Urothelium cell line (cell line): Measurements from ENCODE around the gene C1QTNF7.

Experiments
- DNase-seq: peaks from one replicate; pipeline ENCODE4 v3.0.0; 2011; ENCODE audit warnings: low spot score, mixed read lengths
- FAIRE-seq: peaks from 2 replicates; lab custom pipeline; 2011; peaks lifted over from hg19 to GRCh38; lab: Jason Lieb, UNC

The C1QTNF7 gene

DNA sequence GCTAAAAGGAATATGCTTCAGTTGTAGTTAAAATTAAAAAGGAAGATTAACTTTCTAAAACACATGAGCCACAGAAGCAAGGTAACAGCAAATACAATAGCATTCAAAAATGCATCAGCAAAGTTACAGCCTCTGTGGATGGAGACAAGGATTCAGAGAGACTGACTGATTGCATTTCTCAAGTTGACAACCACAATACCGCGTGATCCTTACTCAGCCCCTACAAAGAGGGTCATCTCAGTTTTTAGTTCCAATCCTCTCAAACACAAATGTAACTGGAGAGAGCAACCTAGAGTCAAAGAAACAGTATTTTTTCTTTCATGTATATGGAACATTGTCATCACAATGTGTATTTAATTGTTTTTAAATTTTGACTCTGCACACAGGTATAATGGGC is 14.2 kb upstream of the C1QTNF7 start:
- FAIRE-seq (no peak), DNase-seq (no peak)

DNA sequence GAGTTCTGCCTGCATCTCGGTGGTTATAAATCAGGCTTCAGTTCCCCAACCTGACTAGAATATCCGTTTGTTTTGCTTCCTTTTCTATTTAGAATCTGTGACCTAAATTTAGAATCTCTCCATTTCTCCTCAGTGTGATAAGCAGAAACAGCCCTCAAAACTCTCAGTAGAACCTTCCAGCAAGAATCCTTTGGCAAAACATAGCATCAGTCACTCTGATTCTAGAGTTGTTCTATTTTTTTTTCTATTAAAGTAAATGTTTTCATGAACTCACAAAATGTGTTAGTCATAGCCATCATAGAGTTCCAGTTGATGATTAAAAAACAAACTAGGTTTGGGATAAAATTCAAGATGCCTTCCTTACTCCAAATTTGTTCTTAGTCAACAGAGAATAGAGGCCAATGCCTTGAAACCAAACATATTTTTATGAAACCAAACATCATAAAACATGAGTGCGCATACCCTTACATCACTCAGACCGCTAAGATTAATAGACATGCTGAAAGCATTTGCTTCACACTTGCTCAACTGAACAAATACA is 13.2 kb upstream of the C1QTNF7 start:
- FAIRE-seq (no peak), DNase-seq (no peak)

DNA sequence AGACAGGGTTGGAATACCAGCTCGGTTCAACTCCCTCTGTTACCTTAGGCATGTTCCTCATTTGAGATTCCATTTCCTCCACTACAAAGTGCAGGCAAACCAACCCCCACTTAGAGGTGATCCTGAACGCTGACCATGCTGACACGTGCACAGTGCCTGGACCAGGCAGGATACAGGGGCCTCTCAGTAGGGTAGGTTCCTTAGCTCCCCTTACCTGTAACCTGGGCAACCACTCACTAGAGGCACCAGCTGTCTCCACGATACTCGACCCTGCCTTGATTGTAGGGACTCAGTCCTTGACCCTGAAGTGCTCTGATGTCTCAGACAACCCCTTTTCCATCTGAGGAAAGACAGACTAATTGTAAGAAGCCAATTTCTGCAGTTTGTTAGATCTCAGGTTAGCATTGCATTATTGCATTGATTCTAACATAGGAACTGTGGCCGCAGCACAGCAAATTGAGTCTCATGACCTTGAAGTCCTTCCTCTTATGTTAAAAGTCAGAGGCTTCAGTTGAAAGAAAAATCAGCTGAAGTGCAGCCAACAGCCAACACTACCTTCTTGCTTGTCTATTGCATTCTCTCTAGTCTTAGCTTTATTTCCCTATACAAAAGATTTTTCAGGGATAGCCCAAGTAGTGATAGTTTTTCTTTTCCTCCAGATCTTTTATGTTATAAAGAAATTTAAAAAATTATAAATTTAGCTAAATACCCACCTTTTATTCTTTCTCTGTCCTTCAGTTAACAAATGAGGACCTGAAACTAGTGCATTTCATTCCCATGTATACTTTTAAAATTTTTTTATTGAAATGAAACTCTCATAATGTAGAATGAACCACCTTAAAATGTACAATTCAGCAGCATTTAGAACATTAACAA is 11.2 kb upstream of the C1QTNF7 start:
- DNase-seq (no peak), FAIRE-seq (no peak)

DNA sequence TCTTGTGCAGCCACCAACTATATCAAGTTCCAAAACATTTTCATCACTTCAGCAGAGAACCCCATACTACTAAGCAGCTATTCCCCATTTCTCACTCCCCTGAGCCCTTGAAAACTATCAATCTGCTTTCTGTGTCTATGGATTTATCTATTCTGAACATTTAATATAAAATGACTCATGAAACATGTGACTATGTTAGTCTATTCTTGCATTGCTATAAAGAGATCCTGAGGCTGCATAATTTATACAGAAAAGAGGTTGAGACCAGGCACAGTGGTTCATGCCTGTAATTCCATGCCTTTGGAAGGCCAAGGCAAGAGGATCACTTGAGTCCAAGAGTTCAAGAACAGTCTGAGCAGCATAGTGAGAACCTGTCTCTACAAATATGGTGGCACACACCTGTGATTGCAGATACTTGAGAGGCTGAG is 10.6 kb upstream of the C1QTNF7 start:
- DNase-seq: no peak
- FAIRE-seq: no peak

DNA sequence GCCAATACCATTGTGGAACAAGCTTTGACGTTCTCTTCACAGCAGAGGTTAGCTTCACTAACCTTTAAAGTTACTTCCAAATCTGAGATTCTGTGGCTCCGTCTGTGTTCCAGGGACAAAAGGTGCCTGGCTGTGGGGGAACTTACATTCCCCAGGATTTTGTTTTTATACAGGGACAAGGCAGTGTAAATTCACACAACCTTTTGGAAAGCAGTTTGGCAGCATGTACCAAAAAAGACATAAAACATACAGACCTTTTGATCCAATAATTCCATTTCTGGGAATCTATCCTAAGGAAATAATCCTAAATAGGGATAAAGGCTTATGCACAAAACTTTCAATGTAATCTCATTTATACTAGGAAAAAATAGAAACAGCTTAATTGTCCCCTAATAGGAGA is 8.9 kb upstream of the C1QTNF7 start:
- DNase-seq (no peak), FAIRE-seq (no peak)

DNA sequence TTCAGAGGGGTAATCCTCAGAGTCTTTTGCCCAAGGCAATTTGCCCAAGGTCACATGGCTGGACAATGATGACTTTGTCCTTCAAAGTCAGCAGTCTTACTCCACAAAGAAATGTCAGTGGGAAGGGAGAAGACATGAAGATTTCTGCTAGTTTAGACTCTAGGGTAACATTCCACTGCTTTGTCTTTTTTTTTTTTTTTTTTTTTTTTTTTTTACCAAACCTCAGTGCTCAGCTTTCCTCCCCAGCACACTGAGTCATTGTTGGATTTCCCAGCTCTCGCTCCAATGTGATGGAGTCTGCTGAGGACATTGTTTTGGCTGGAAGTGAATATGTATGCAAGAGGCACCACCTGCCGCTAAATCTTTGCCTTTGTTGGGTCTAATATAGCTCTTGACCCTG is 7.2 kb upstream of the C1QTNF7 start:
- DNase-seq (peak; percentile 38), FAIRE-seq (no peak)

DNA sequence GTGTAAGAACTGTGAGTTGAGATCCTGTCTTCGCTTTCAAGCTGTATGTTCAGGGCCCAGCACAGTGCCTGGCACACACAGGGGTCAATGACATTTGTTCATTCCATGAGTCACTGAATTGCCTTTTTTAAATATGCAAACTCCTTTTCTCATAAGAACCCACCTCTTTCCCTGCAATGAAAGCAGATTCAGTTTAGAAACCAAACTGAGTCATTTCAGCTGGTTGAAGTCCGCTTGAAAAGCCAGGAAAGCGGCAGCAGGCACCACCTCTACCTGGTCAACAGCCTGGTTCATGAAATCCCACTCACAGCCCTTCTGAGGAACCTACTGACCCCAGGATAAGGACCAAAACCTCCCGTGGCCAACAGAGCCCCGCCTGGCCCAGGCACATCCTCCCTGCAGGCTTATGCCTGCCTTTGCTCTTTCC is 4.5 kb upstream of the C1QTNF7 start:
- no peak for DNase-seq
- no peak for FAIRE-seq

DNA sequence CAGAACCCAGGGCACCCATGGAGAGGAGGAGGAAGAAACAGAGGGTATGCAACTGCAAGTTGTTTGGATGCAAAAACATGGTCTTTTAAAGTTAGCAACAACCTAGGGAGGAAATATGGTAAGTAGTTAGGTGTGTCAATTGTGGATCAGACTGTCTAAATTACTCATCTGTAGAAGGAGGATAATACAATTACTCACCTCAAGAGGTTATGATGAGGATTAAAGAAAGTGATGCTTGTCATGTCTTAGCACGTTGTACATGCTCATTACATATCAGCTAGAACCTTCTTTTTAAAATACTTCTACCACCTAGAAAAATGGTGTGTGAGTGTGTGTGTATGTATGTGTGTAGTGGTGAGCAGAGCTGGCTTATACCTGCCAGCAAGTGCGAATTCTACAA is 2.3 kb upstream of the C1QTNF7 start:
- FAIRE-seq (no peak), DNase-seq (no peak)

DNA sequence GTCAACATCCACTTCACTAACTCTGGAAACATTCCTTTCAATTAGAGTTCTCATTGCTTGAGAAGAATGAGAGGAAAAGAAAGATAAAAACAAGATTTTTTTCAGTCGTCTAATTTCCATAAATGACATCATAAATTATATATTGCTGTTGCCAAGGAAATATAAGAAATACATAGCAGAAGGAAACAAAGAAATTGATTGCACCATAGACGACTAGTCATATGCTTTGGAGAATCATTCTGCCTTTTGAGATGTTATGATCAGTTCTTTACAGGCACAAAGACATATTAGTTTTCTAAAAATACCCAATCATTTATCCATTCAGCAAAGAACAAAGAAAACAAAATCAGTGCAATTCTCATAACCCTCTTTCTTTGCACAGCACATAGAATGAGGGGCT is 672 bp upstream of the C1QTNF7 start:
- DNase-seq: no peak
- no peak for FAIRE-seq

DNA sequence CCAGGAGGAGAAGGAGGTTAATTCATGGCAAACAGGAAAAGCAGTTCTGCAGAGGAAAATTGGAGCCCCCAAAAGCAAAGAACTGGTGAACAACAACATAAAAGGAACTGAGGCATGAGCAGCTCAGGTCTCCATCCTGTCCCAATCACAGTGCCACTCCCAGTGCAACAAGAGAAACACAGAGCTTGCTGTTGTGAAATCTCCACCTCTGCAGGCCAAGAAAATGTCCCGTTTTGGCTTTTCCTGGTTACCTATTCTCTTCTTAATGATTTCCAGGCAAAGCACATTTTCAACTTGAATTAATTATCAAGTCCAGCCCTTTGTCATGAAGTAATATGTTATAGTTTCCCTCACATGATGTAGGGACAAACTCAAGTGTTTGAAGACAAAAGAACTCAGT is 778 bp downstream of the C1QTNF7 start:
- FAIRE-seq (no peak), DNase-seq (no peak)

DNA sequence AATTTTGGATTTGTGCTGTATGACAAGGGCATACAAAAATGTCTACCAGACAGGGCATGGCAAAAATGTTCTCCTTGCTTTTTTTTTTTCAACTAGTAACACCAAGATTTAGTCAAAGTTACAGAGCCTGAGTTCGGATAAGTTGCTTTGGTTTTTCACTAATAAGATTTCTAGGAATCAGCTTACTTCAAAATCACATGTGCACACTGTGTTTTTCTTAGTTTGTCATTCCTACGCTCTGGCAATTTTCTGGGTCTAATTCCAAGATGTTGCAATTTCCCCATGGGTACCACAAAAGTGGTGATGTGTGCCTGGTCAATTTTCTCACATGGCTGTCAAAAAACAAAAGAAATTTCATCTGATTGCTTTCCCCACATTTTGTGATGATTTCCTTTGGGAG is 6.3 kb downstream of the C1QTNF7 start:
- DNase-seq (no peak), FAIRE-seq (no peak)

DNA sequence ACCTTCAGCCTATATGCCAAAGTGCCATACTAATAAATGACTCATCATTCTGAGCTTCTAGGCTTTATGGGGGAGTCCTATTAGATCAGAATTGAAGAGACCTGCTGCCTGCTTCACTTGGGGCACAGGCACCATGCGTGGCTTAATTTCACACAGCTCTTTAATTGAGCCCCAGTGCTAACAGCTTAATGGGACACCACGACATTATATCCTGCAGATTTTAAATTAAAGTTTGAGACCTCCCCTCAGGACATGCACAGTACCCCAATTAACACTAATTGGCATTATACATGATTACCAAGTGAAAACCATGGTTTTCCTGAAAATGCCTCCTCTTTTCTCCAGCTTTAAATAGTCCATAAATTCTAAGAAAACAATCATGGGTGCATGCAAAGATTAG is 6.8 kb downstream of the C1QTNF7 start:
- FAIRE-seq: no peak
- no peak for DNase-seq

DNA sequence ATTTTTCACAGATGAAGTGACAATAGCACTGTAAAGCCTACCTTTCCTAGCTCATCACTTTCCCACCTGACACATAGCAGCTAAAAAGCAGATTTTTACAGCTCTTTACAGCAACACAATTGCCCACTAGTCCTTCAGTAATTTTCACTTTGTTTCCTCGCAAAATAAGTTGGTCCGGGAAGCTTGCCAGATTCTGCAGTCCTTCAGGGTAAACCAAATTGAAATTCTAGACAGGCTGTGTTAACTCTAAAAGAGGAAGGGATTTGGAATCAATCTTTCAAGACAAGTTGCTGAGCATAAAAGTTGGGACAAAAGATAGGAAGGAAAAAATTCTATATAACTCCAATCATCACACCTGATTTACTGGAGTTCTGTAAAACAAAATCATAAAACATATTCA is 8.7 kb downstream of the C1QTNF7 start:
- no peak for FAIRE-seq
- DNase-seq: no peak

DNA sequence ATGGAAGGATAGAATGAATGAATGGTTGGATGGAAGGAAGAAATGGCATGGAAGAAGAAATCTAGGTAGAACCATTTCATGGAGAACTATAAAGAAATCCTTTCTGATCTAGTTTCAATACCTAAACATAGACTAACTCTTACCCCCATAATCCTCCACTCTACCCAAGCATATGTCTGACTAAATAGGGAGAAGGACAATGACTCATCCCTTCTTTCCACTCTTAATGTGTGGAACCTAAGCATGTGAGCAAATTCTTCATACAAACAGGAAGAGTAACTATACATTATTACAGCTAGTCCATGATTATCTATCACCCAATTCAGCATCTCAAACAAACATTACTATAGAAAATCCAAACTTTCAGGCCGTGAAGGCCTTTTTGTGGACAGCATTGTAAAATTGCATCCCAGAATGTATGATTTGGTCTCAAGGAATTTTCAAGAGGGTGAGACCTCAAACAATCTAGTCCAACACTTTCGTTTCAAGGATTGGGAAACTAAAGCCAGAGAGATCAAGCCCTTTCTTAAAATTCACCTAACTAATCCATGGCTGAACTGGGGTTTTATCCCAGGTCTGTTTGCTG is 11.2 kb downstream of the C1QTNF7 start:
- no peak for DNase-seq
- no peak for FAIRE-seq

DNA sequence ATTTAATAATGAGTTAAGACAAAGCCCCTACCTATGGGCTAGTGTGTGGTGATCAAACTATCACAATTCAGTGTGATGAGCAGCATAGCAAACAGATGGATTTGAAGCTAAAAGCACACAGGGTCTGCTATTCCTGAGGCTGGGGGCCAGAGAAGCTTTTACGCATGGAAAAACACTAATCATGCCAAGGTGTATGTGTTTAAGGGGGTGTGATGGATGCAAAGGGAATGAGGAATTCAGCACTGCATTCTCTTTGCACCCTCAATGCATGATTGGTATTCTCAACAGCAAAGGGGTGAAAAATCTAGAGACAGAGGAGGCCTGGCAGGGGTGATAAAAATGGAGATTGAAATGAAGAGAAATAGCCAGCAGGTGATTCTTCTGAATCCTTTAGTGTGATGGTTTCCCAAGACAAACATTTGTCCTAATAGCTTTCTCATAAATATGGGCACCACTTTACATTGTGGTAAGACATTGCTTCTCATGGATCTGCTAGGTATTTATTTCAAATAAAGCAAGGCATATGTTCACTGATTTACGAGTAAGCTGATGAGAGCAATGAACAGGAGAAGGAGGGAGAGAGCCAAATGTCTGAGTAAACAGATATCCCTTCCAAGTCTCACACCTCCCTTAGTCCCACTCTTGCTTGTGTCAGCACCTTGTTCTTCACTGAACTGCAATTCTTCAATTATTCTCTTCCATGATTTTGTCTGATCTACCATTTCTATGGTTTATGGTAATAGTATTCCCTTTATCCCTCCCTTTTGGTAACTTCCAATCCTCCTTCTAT is 15.7 kb downstream of the C1QTNF7 start:
- DNase-seq: no peak
- no peak for FAIRE-seq

DNA sequence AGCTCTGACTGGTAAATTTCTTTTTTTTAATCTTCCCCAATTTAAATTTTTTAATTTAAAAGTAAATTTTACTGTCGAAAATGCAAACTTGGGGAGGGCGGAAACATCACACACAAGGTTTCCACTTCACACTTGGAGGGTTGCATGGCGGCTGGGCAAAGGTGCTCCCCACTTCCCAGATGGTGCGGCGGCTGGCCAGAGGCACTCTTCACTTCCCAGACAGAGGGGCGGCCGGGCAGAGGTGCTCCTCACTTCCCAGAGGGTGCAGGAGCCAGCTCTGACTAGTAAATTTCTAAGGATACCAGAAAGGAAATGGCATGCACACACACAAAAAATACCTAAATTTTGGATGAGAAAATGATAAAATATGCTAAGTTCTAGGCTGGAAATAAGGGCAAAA is 16.4 kb downstream of the C1QTNF7 start:
- FAIRE-seq (no peak), DNase-seq (no peak)

DNA sequence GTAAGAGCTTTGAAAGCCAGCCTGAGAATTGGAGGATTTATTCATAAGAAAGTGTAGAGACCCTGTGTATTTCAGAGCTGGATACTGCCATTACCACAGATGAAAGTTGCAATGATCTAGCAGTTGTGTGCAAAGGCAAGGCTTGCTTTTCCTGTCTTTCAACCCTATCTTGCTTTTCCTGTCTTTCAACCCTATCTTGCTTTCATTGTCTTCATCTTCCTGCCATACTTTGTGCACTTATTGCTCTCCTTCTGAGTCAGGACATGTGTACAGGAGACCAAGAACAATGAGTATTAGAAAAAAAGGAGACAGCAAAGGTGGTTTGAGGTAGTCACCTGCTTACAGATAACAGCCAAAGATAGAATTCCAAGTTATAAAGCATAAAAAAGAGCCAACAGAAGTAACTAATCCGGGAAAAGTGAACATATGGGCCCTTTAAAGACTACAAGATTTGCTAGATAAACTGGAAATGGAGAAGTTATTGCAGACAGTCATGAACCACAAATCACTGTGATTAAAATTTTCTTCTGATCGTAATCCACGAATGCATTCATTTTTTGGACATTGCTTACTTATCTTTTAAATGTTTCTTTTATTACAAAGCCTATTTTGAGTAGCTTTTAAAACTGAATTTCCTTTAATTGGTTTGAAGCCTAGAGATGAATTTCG is 17.2 kb downstream of the C1QTNF7 start:
- FAIRE-seq: no peak
- no peak for DNase-seq

DNA sequence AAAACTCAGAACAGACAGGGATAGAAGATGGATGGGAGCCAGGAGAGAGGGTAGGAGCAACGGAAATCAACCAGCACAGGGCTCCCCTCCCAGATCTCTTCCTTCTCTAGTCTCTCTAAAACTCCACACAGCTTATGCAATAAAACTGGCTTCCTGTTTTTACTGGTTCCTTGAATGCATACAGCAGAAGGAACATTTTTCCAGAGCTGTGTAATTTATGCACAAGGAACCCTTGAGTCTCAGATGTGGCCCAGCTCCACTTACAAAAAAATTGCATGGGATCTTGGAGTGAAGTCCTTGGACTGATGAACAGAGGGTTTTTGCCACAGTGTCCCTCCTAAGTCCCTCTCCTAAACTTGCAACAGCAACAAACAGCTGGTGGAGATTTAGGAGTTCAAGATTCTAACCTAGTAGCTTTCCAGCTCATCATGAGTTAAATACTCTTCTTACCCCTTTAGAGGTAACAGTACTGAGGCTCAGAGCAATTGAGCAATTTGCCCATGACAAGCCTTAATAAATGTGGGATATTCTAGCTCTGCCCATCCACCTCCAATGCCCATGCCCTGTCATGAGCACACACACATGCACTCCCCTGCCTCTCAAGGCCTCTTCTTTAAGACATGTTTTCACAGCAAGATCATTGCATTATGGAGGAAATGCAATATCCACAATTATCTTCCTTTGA is 23.5 kb downstream of the C1QTNF7 start:
- no peak for FAIRE-seq

DNA sequence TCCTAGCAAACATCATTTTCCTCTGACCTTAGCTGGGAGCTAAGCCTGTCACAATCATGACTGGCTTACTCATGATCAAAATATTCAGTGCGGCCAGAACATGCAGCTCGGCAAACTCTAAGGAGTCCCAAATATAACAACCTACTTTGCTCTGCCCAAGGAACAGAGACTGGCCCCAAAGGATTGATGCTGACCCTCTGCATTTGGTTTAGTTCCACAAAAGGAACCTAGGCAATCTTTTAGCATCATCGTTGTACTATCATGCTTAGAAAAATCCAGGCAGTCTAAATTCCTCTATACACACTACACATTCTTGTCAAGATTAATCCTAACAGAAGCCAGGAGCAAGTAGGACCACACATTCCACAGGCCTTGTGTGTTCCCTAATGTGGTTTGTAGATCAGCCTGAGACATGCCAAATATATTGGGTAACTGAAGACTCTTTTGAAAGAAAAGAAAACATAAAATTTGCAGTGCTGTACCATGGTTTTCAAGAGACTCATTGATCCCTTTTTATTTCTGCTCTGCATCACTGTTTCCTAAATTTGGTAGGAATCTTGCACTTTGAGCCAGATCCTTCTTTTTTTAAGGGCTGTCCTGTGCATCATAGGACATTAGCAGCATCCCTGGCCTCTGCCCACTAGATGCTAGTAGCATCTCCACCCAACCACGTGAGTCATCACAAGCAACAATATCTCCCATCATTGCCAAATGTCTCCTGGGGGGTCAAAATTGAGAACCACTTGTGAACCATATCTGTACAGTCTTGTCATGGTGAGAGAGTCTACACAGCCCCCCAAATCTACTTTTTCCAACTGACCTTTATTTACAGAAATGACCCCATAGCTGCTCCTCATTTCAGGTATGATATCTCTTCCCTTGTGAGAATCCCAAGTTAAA is 24.3 kb downstream of the C1QTNF7 start:
- FAIRE-seq (no peak), DNase-seq (peak; percentile 55)

More for the DNA sequence above, 23.5 kb downstream of the C1QTNF7 start:
- no peak for DNase-seq
